ENCODE data around the gene SRGAP3.

DNA sequence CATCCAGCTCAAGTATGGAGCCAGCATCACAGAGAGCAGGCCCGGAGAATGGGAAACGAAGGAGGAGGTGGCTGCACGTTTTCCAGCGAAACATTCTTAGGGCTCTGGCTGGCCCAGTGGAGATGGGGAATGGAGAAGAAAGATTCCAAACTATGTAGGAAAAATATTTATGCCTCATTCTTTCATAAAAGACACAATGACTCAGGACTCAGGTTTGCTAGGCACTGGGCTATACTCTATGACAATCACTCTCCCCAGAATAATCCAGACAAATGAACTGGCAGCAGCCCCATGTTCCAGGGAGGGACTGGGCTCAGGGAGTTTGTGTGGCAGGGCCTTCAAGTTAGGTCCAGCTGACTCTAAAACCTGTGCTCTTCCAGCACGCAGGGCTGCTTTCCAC is 175.4 kb downstream of the SRGAP3 start:
- TF ChIP-seq EZH2 (IDR thresholded peaks at IDR 0.05; ENCODE audit: low read length, missing control alignments): no peak
- TF ChIP-seq, protein P1, sequence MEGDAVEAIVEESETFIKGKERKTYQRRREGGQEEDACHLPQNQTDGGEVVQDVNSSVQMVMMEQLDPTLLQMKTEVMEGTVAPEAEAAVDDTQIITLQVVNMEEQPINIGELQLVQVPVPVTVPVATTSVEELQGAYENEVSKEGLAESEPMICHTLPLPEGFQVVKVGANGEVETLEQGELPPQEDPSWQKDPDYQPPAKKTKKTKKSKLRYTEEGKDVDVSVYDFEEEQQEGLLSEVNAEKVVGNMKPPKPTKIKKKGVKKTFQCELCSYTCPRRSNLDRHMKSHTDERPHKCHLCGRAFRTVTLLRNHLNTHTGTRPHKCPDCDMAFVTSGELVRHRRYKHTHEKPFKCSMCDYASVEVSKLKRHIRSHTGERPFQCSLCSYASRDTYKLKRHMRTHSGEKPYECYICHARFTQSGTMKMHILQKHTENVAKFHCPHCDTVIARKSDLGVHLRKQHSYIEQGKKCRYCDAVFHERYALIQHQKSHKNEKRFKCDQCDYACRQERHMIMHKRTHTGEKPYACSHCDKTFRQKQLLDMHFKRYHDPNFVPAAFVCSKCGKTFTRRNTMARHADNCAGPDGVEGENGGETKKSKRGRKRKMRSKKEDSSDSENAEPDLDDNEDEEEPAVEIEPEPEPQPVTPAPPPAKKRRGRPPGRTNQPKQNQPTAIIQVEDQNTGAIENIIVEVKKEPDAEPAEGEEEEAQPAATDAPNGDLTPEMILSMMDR (conservative IDR thresholded peaks at IDR 0.05 in 1 of 2, IDR thresholded peaks at IDR 0.05 in 1 of 2; ENCODE audit: low read depth in 1 of 2, low read length in 2 of 2): no peak
